K562 (cell line): ENCODE data around the gene KLK7. TPM values are rescaled to one million over a fixed set of nuclear protein-coding genes. Genes with fewer than 3 reads are reported as not detected.

Experiments used
- ATAC-seq: fragments of 200-7000 bp; cut with Tn5 transposase; 3 replicates; pipeline ENCODE4 v1.9.1; 2020; ENCODE audit warnings: moderate library complexity
- BruUV-seq: library from RNA; stranded (reverse); fragments of 400-500 nt; replicated peaks from 2 replicates; lab custom pipeline; 2021; lab: Mats Ljungman, UMichigan
- CTCF ChIA-PET: fragments of 300-600 bp; formaldehyde crosslinking; extraction: SDS; loops from one replicate; lab custom pipeline; 2021; ENCODE audit warnings: low intra/inter-chr PET ratio; lab: Yijun Ruan, JAX
- POLR2A ChIA-PET: fragments of 300-600, 350-650 bp; sonication (Branson Sonifier 250); formaldehyde crosslinking; extraction: SDS; loops from one replicate; lab custom pipeline; 2021; ENCODE audit warnings: antibody characterized with exemption, inconsistent platforms; lab: Yijun Ruan, JAX
- DNase-seq, 4 experiments: peaks; one replicate each; pipeline versions ENCODE4 v3.0.0 to v3.0.0-alpha.2; 2011 to 2018; ENCODE audit warnings: low spot score in 3 of 4, mixed read lengths in 3 of 4; ENCODE audit errors: extremely low read depth in 1 of 4
- FAIRE-seq: peaks from 2 replicates; lab custom pipeline; 2011; peaks lifted over from hg19 to GRCh38; lab: Jason Lieb, UNC
- H2AFZ ChIP-seq: 2 replicates; pipeline ENCODE4 v1.6.0; 2011; ENCODE audit warnings: low read depth, low read length, control low read depth, inconsistent platforms
- H3K27ac ChIP-seq: fragments of 200-600 bp; 3 replicates; pipeline ENCODE4 v1.8.0; 2011; ENCODE audit warnings: low read depth, mild to moderate bottlenecking, control low read depth, inconsistent platforms, low read length, moderate library complexity, mixed read lengths; ENCODE audit errors: extremely low read depth
- H3K27me3 ChIP-seq, 2 experiments: fragments of 300-600 bp in 1 of 2; 2 replicates in 1 of 2; 3 replicates in 1 of 2; pipeline versions ENCODE4 v1.6.0 to v1.8.0; 2011; ENCODE audit warnings: inconsistent platforms in 2 of 2, low read length in 2 of 2, mild to moderate bottlenecking in 1 of 2, mixed read lengths in 1 of 2, moderate library complexity in 1 of 2; ENCODE audit not compliant: control insufficient read depth in 2 of 2, insufficient read depth in 2 of 2
- H3K36me3 ChIP-seq: fragments of 300-600 bp; 3 replicates; pipeline ENCODE4 v1.8.0; 2011; ENCODE audit warnings: mild to moderate bottlenecking, low read length, inconsistent platforms; ENCODE audit not compliant: control insufficient read depth, insufficient read depth
- H3K4me1 ChIP-seq, 2 experiments: fragments of 200-600 bp in 1 of 2; replicated peaks in 1 of 2; 2 replicates in 1 of 2; 3 replicates in 1 of 2; pipeline versions ENCODE4 v1.5.1 to v1.8.0; 2011; ENCODE audit warnings: inconsistent platforms in 2 of 2, low read length in 2 of 2, mild to moderate bottlenecking in 1 of 2, mixed read lengths in 1 of 2, moderate library complexity in 1 of 2; ENCODE audit not compliant: control insufficient read depth in 2 of 2, insufficient read depth in 2 of 2
- H3K4me2 ChIP-seq: 2 replicates; pipeline ENCODE4 v1.6.1; 2011; ENCODE audit warnings: low read length, control low read depth, inconsistent platforms, mixed read lengths; ENCODE audit not compliant: insufficient read depth
- H3K4me3 ChIP-seq: fragments of 200-600 bp; sonication (generic), shearing (Covaris generic); 2 replicates; pipeline ENCODE4 v1.5.1; 2016; ENCODE audit warnings: control low read depth, inconsistent platforms
- H3K79me2 ChIP-seq: fragments of 200-600 bp; 3 replicates; pipeline ENCODE4 v1.8.0; 2011; ENCODE audit warnings: low read length, inconsistent platforms; ENCODE audit not compliant: control insufficient read depth, insufficient read depth
- H3K9ac ChIP-seq, 2 experiments: 2 replicates each; pipeline versions ENCODE4 v1.6.0 to v1.6.1; 2011; ENCODE audit warnings: low read depth in 2 of 2, low read length in 2 of 2, control low read depth in 1 of 2, inconsistent platforms in 1 of 2, mild to moderate bottlenecking in 1 of 2, mixed read lengths in 1 of 2; ENCODE audit not compliant: insufficient read depth in 1 of 2
- H3K9me1 ChIP-seq: one replicate; pipeline ENCODE4 v1.6.0; 2011; ENCODE audit warnings: inconsistent platforms, mild to moderate bottlenecking, low read length, moderate library complexity; ENCODE audit not compliant: control insufficient read depth, insufficient read depth
- H3K9me3 ChIP-seq: replicated peaks from 2 replicates; pipeline ENCODE4 v1.5.1; 2011; ENCODE audit warnings: low read depth, low read length, inconsistent platforms; ENCODE audit not compliant: control insufficient read depth, insufficient read depth
- H4K20me1 ChIP-seq: replicated peaks from 2 replicates; pipeline ENCODE4 v1.6.1; 2011; ENCODE audit warnings: low read length, inconsistent platforms, mixed read lengths; ENCODE audit not compliant: control insufficient read depth, insufficient read depth
- AFF4 ChIP-seq: sonication (generic); formaldehyde crosslinking; IDR thresholded peaks from 2 replicates; pipeline ENCODE4 v1.8.0; 2023; ENCODE audit warnings: mild to moderate bottlenecking, missing genetic modification reagents
- CEBPZ ChIP-seq: fragments of 150-350 bp; IDR thresholded peaks from 2 replicates; pipeline ENCODE4 v1.6.1; 2014; ENCODE audit warnings: low read depth, mild to moderate bottlenecking, low read length, borderline replicate concordance
- HOMEZ ChIP-seq: fragments of 250-450 bp; sonication (Bioruptor Pico); IDR thresholded peaks from 2 replicates; pipeline ENCODE4 v1.4.0; 2020; ENCODE audit warnings: mild to moderate bottlenecking, moderate library complexity
- IRF1 ChIP-seq: sonication (generic); formaldehyde crosslinking; IDR thresholded peaks from 2 replicates; pipeline ENCODE4 v1.8.0; 2022; ENCODE audit warnings: missing genetic modification reagents, mild to moderate bottlenecking, borderline replicate concordance
- KDM1A ChIP-seq, 2 experiments: fragments of 450-650 bp; IDR thresholded peaks; 2 replicates each; pipeline ENCODE4 v1.6.1; 2016; ENCODE audit warnings: mild to moderate bottlenecking in 2 of 2
- MNT ChIP-seq, 2 experiments: fragments of 450-650 bp; conservative IDR thresholded peaks; 2 replicates each; pipeline ENCODE4 v1.6.1; 2017; ENCODE audit warnings: mild to moderate bottlenecking in 2 of 2, moderate library complexity in 2 of 2
- MXD1 ChIP-seq: fragments of 250-450 bp; sonication (Bioruptor Pico); IDR thresholded peaks from 2 replicates; pipeline ENCODE4 v1.8.0; 2021; ENCODE audit warnings: borderline replicate concordance, mild to moderate bottlenecking, moderate library complexity; ENCODE audit not compliant: poor library complexity, severe bottlenecking
- SRSF9 ChIP-seq: fragments of 200-400 bp; formaldehyde crosslinking; IDR thresholded peaks from 2 replicates; pipeline ENCODE4 v1.6.1; 2017; ENCODE audit warnings: low read depth, low read length, borderline replicate concordance
- ZNF146 ChIP-seq: IDR thresholded peaks from one replicate; pipeline ENCODE4 v1.6.1; 2018; ENCODE audit warnings: missing compliant biosample characterization; ENCODE audit not compliant: unreplicated experiment
- in situ Hi-C: fragments of 300-500 bp; cut with MboI; formaldehyde crosslinking; loops from 4 replicates; pipeline ENCODE4 v1.15.0; 2018; ENCODE audit warnings: inconsistent platforms, mixed read lengths
- intact Hi-C: fragments of 100-400 bp; cut with micrococcal nuclease; formaldehyde crosslinking; loops from 2 replicates; pipeline ENCODE4 v1.14.2; 2022
- polyA plus RNA-seq, 8 experiments: library from polyadenylated mRNA; depleted of rRNA in 4 of 8; stranded (reverse) in 5 of 8; unstranded in 3 of 8; fragments of >200 nt; fragmentation: Nextera tagmentation in 2 of 8; fragmentation: Illumina TruSeq in 1 of 8; extraction: Ambion mirVana in 2 of 8; extraction: Trizol in 1 of 8; gene quantifications; 2 replicates each; pipeline versions ENCODE4 v1.2.1 to v1.2.3, GENCODE V29; 2011 to 2014; ENCODE audit warnings: inconsistent platforms in 1 of 8, missing spikeins in 1 of 8
- total RNA-seq, 7 experiments: library from RNA; depleted of rRNA in 6 of 7; stranded (reverse); fragments of >200 nt in 6 of 7; fragmentation: Illumina TruSeq in 2 of 7; extraction: Trizol in 2 of 7; gene quantifications; 2 replicates each; pipeline versions ENCODE4 v1.2.1 to v1.2.3, GENCODE V29; 2011 to 2021; ENCODE audit warnings: low replicate concordance in 1 of 7

KLK7 gene
- total and polyA plus RNA-seq, 9 of the 15 experiments (the other 6 are each of a cell fraction or from before 2014, with no cell fraction given) = 0.03 TPM; not detected in 8

- CTCF ChIA-PET = no interaction called here
- no peak overlapping the region for H3K27ac ChIP-seq
- no peak overlapping the region for H3K4me3 ChIP-seq
- no peaks in the 10 kb centered on the region for H3K79me2 ChIP-seq
- no peak overlapping the region for H3K9ac ChIP-seq
- in situ Hi-C loops = no loop called here
- peaks cover 3 to 18% of the 10 kb centered on the region in 2 experiments; a peak in 3 of 5 replicates for H3K27me3 ChIP-seq
- intact Hi-C loops = loop anchor here (2.0 kb wide), 2 partner anchors 86 to 164 kb away; no protein-coding TSS in a partner anchor
- H3K9me1 ChIP-seq = no peaks in the 10 kb centered on the region
- peaks cover 0 to 4% of the 10 kb centered on the region in 2 experiments; a peak in 2 of 5 replicates for H3K4me1 ChIP-seq
- no peak overlapping the region for H2AFZ ChIP-seq
- H3K36me3 ChIP-seq = no peaks in the 10 kb centered on the region
- BruUV-seq = no TSS peak
- FAIRE-seq (no peak), ATAC-seq (no peak), DNase-seq (no peak)
- H4K20me1 ChIP-seq = peaks cover 5% of the 10 kb centered on the region; the same call in 1 of the 2 replicates
- POLR2A ChIA-PET = no interaction called here
- H3K9me3 ChIP-seq = no peaks in the 10 kb centered on the region
- no peak overlapping the region for H3K4me2 ChIP-seq
- no peak for TF ChIP-seq SRSF9
- no peak for TF ChIP-seq MNT (conservative IDR thresholded peaks at IDR 0.05)
- no peak for TF ChIP-seq IRF1
- no peak for TF ChIP-seq MXD1 (CRISPR knock-in tag)
- no peak for TF ChIP-seq CEBPZ
- TF ChIP-seq AFF4 (CRISPR knock-in tag) = no peak
- no peak for TF ChIP-seq KDM1A (IDR thresholded peaks at IDR 0.05)
- no peak for TF ChIP-seq ZNF146
- no peak for TF ChIP-seq HOMEZ
These were observed 52.7 kb downstream of the KLK7 start for GRCh38 chr19:50931023-50931422.
